Neural cell (in vitro differentiated cells): Measurements from ENCODE around the gene DGKG. TPM values are rescaled to one million over a fixed set of nuclear protein-coding genes. Genes with fewer than 3 reads are reported as not detected.

Experiments
- H2AFZ ChIP-seq: fragments of 200-600, 300-800 bp; sonication (generic), shearing (Covaris generic); 2 replicates; pipeline ENCODE4 v1.6.0; 2014; ENCODE audit warnings: low read depth, mild to moderate bottlenecking, antibody characterized with exemption, low read length, moderate library complexity
- H3F3A ChIP-seq: fragments of 200-600 bp; shearing (Covaris generic); 2 replicates; pipeline ENCODE4 v1.6.1; 2016; ENCODE audit warnings: mild to moderate bottlenecking, moderate library complexity, mixed read lengths, antibody characterized with exemption, low read length; ENCODE audit not compliant: insufficient read depth, poor library complexity, severe bottlenecking
- H3K27ac ChIP-seq: fragments of 200-600, 300-800 bp; sonication (generic), shearing (Covaris generic); 2 replicates; pipeline ENCODE4 v1.5.1; 2014; ENCODE audit warnings: mild to moderate bottlenecking, low read length, moderate library complexity
- H3K27me3 ChIP-seq: fragments of 300-800, 200-600 bp; sonication (generic), shearing (Covaris generic); 2 replicates; pipeline ENCODE4 v1.6.0; 2014; ENCODE audit warnings: mild to moderate bottlenecking, low read depth, low read length, moderate library complexity; ENCODE audit not compliant: insufficient read depth
- H3K36me3 ChIP-seq: fragments of 300-800, 200-600 bp; sonication (generic), shearing (Covaris generic); 2 replicates; pipeline ENCODE4 v1.5.1; 2014; ENCODE audit warnings: mild to moderate bottlenecking, antibody characterized with exemption, low read length, moderate library complexity; ENCODE audit not compliant: insufficient read depth
- H3K4me2 ChIP-seq: fragments of 300-800, 200-600 bp; sonication (generic), shearing (Covaris generic); 2 replicates; pipeline ENCODE4 v1.6.0; 2014; ENCODE audit warnings: mild to moderate bottlenecking, low read length
- H3K4me3 ChIP-seq: fragments of 300-800, 200-600 bp; sonication (generic), shearing (Covaris generic); 2 replicates; pipeline ENCODE4 v1.5.1; 2014; ENCODE audit warnings: mild to moderate bottlenecking, low read length, moderate library complexity
- H3K79me2 ChIP-seq: fragments of 200-600 bp; shearing (Covaris generic); replicated peaks from 2 replicates; pipeline ENCODE4 v1.6.0; 2014; ENCODE audit warnings: mild to moderate bottlenecking, low read length, moderate library complexity; ENCODE audit not compliant: insufficient read depth
- H3K9ac ChIP-seq: fragments of 300-800, 200-600 bp; sonication (generic), shearing (Covaris generic); 2 replicates; pipeline ENCODE4 v1.6.1; 2016; ENCODE audit warnings: mild to moderate bottlenecking, low read length, mixed read lengths
- H3K9me2 ChIP-seq: fragments of 200-600 bp; shearing (Covaris generic); 2 replicates; pipeline ENCODE4 v1.6.1; 2016; ENCODE audit warnings: mild to moderate bottlenecking, low read length, mixed read lengths; ENCODE audit not compliant: insufficient read depth
- H3K9me3 ChIP-seq: fragments of 200-600, 300-800 bp; sonication (generic), shearing (Covaris generic); 2 replicates; pipeline ENCODE4 v1.6.1; 2016; ENCODE audit warnings: mild to moderate bottlenecking, mixed run types, low read length, moderate library complexity, mixed read lengths
- H4K20me1 ChIP-seq: fragments of 200-600 bp; shearing (Covaris generic); 2 replicates; pipeline ENCODE4 v1.6.1; 2016; ENCODE audit warnings: mild to moderate bottlenecking, mixed run types; ENCODE audit not compliant: insufficient read depth
- EZH2 ChIP-seq: fragments of 200-600, 300-800 bp; shearing (Covaris generic), sonication (generic); IDR thresholded peaks from 2 replicates; pipeline ENCODE4 v1.6.1; 2014; ENCODE audit warnings: antibody characterized with exemption, low read length, borderline replicate concordance, mild to moderate bottlenecking; ENCODE audit not compliant: insufficient read depth, poor library complexity, severe bottlenecking
- MXI1 ChIP-seq: fragments of 450-650 bp; conservative IDR thresholded peaks from 2 replicates; pipeline ENCODE4 v1.6.1; 2014; ENCODE audit warnings: antibody characterized with exemption, mild to moderate bottlenecking; ENCODE audit not compliant: poor library complexity, severe bottlenecking
- POLR2AphosphoS5 ChIP-seq: IDR thresholded peaks from 2 replicates; pipeline ENCODE4 v1.6.1; 2012
- RAD21 ChIP-seq: fragments of 450-650 bp; conservative IDR thresholded peaks from 2 replicates; pipeline ENCODE4 v1.6.1; 2014; ENCODE audit warnings: antibody characterized with exemption, mild to moderate bottlenecking, moderate library complexity
- REST ChIP-seq: IDR thresholded peaks from 2 replicates; pipeline ENCODE4 v1.6.1; 2012; ENCODE audit warnings: borderline replicate concordance
- SMC3 ChIP-seq: fragments of 450-650 bp; conservative IDR thresholded peaks from 2 replicates; pipeline ENCODE4 v1.6.1; 2014; ENCODE audit warnings: antibody characterized with exemption, mild to moderate bottlenecking, moderate library complexity; ENCODE audit not compliant: poor library complexity
- TAF1 ChIP-seq: IDR thresholded peaks from 2 replicates; pipeline ENCODE4 v1.6.1; 2012; ENCODE audit warnings: low read depth
- polyA plus RNA-seq: library from polyadenylated mRNA; depleted of rRNA; stranded (reverse); fragments of >200 nt; gene quantifications from 2 replicates; pipeline ENCODE4 v1.2.3, GENCODE V29; 2014

The DGKG gene
- polyA plus RNA-seq, 1 donor from 2014 or later = not detected

- no peak overlapping the region for H3K27ac ChIP-seq
- no peaks in the 10 kb centered on the region for H3K27me3 ChIP-seq
- H3K9me3 ChIP-seq = no peaks in the 10 kb centered on the region
- TF ChIP-seq TAF1 (no peak), MXI1 (no peak), SMC3 (no peak), REST (no peak)
- no peak overlapping the region for H3K9ac ChIP-seq
- H4K20me1 ChIP-seq = no peaks in the 10 kb centered on the region
- H3K79me2 ChIP-seq = no peaks in the 10 kb centered on the region
- no peak overlapping the region for H2AFZ ChIP-seq
- no peaks in the 10 kb centered on the region for H3F3A ChIP-seq
- no peaks in the 10 kb centered on the region for H3K36me3 ChIP-seq
- no peaks in the 10 kb centered on the region for H3K9me2 ChIP-seq
- H3K4me2 ChIP-seq = no peak overlapping the region
- no peak overlapping the region for H3K4me3 ChIP-seq
Observed at GRCh38 chr3:186382217-186382885, 20.3 kb upstream of the DGKG start.

GRCh38 chr3:186381424-186382216 is 19.6 kb upstream of the DGKG start:
- Histone ChIP-seq H3K27ac (no peak overlapping the region), H2AFZ (no peak overlapping the region), H3K9me2 (no peaks in the 10 kb centered on the region), H3K4me2 (no peak overlapping the region), H3K27me3 (no peaks in the 10 kb centered on the region), H3K4me3 (no peak overlapping the region), H4K20me1 (no peaks in the 10 kb centered on the region), H3K36me3 (no peaks in the 10 kb centered on the region), H3K9ac (no peak overlapping the region), H3K9me3 (no peaks in the 10 kb centered on the region), H3F3A (no peaks in the 10 kb centered on the region), H3K79me2 (no peaks in the 10 kb centered on the region)
- no peak for TF ChIP-seq POLR2AphosphoS5
- TF ChIP-seq RAD21 = no peak
- TF ChIP-seq EZH2 = no peak
- TF ChIP-seq REST = no peak
